GM19099 (cell line): ENCODE results near the gene CTSC.

Experiments
- POLR2A ChIP-seq: IDR thresholded peaks from 3 replicates; pipeline ENCODE4 v1.6.1; 2011; ENCODE audit warnings: low read depth; ENCODE audit not compliant: insufficient read length; ENCODE audit errors: extremely low read depth

Gene CTSC

GRCh38 chr11:88337181-88337986 lies at the start of gene CTSC:
CTSC (minus strand) TSS chr11:88337736; CDS start chr11:88337672, 64 bp downstream.
- TF ChIP-seq POLR2A: peak; percentile 98

GRCh38 chr11:88384669-88385005 lies 47.1 kb upstream of the CTSC start:
- TF ChIP-seq POLR2A: no peak

- no peak for TF ChIP-seq POLR2A
These were observed 46.6 kb upstream of the CTSC start for GRCh38 chr11:88384004-88384668.

GRCh38 chr11:88383447-88383846 lies 45.9 kb upstream of the CTSC start:
- no peak for TF ChIP-seq POLR2A

- no peak for TF ChIP-seq POLR2A
These were observed 41.6 kb upstream of the CTSC start for GRCh38 chr11:88379130-88379529.

- TF ChIP-seq POLR2A: no peak
These were observed 41.0 kb upstream of the CTSC start for GRCh38 chr11:88378422-88379066.

- TF ChIP-seq POLR2A: no peak
These were observed 40.1 kb upstream of the CTSC start for GRCh38 chr11:88377646-88378045.

- no peak for TF ChIP-seq POLR2A
These were observed 39.6 kb upstream of the CTSC start for GRCh38 chr11:88377144-88377543.

- no peak for TF ChIP-seq POLR2A
These were observed 38.5 kb upstream of the CTSC start for GRCh38 chr11:88375927-88376470.

GRCh38 chr11:88370782-88371181 lies 33.2 kb upstream of the CTSC start:
- TF ChIP-seq POLR2A: no peak

GRCh38 chr11:88367310-88367709 lies 29.8 kb upstream of the CTSC start:
- TF ChIP-seq POLR2A: no peak

- TF ChIP-seq POLR2A: no peak
These were observed 26.1 kb upstream of the CTSC start for GRCh38 chr11:88363648-88364065.

- no peak for TF ChIP-seq POLR2A
These were observed 25.5 kb upstream of the CTSC start for GRCh38 chr11:88363004-88363403.

- no peak for TF ChIP-seq POLR2A
These were observed 22.6 kb upstream of the CTSC start for GRCh38 chr11:88360141-88360540.

GRCh38 chr11:88359541-88359940 lies 22.0 kb upstream of the CTSC start:
- peak; percentile 49 for TF ChIP-seq POLR2A
